ENCODE data around the gene LCNL1.
A peak's percentile ranks its signal among the peaks of the same experiment; 100 is the strongest.

Gene LCNL1

GRCh38 chr9:137013571-137013940 lies 30.8 kb downstream of the LCNL1 start:
- DNase-seq, result no peak

- no peak for DNase-seq
Measured at GRCh38 chr9:137014166-137014565, 31.4 kb downstream of the LCNL1 start.

GRCh38 chr9:137014776-137015539 lies 32.2 kb downstream of the LCNL1 start:
- DNase-seq, result no peak

GRCh38 chr9:137015540-137015930 lies 32.7 kb downstream of the LCNL1 start:
- no peak for DNase-seq

GRCh38 chr9:137015976-137016375 lies 33.2 kb downstream of the LCNL1 start:
- no peak for DNase-seq

- DNase-seq, result no peak
Measured at GRCh38 chr9:137016436-137016835, 33.6 kb downstream of the LCNL1 start.

- DNase-seq, result no peak
Measured at GRCh38 chr9:137017071-137017470, 34.3 kb downstream of the LCNL1 start.

GRCh38 chr9:137017791-137018497 lies 35.2 kb downstream of the LCNL1 start:
- DNase-seq, result no peak

- no peak for DNase-seq
Measured at GRCh38 chr9:137018761-137019559, 36.2 kb downstream of the LCNL1 start.

GRCh38 chr9:137019891-137020683 lies 37.3 kb downstream of the LCNL1 start:
- no peak for DNase-seq

- DNase-seq, result no peak
Measured at GRCh38 chr9:137020771-137021567, 38.2 kb downstream of the LCNL1 start.

- no peak for DNase-seq
Measured at GRCh38 chr9:137021568-137021978, 38.8 kb downstream of the LCNL1 start.

GRCh38 chr9:137021979-137022661 lies 39.3 kb downstream of the LCNL1 start:
- peak; percentile 95 for DNase-seq

- no peak for DNase-seq
Measured at GRCh38 chr9:137022662-137023008, 39.8 kb downstream of the LCNL1 start.

- DNase-seq, result no peak
Measured at GRCh38 chr9:137023157-137023556, 40.4 kb downstream of the LCNL1 start.

GRCh38 chr9:137023583-137023991 lies 40.8 kb downstream of the LCNL1 start:
- no peak for DNase-seq

- DNase-seq, result no peak
Measured at GRCh38 chr9:137025517-137025966, 42.7 kb downstream of the LCNL1 start.

GRCh38 chr9:137026384-137026783 lies 43.6 kb downstream of the LCNL1 start:
- no peak for DNase-seq

GRCh38 chr9:137026828-137027227 lies 44.0 kb downstream of the LCNL1 start:
- no peak for DNase-seq

- DNase-seq, result no peak
Measured at GRCh38 chr9:137027369-137028262, 44.8 kb downstream of the LCNL1 start, which contains the start of gene ABCA2. ABCA2 (minus strand) TSS chr9:137028237; CDS start chr9:137028140, 97 bp downstream.

All from NCI-H226 (cell line).